ENCODE results near the gene ADGRV1.
"Not testable (repeated sequence)": the region's sequence is repeated elsewhere in the genome, so short reads cannot be mapped to it uniquely, and the experiment has no call there.

ADGRV1 gene

GRCh38 chr5:90824436-90824835 is 265.8 kb downstream of the ADGRV1 start:
- no peak for DNase-seq

- no peak for DNase-seq
Observed at GRCh38 chr5:90830058-90830457, 271.5 kb downstream of the ADGRV1 start.

- DNase-seq, result no peak
Observed at GRCh38 chr5:90833753-90834152, 275.2 kb downstream of the ADGRV1 start.

GRCh38 chr5:90834711-90835110 is 276.1 kb downstream of the ADGRV1 start:
- DNase-seq, result no peak

- peak; percentile 20 for DNase-seq
Observed at GRCh38 chr5:90843443-90843842, 284.8 kb downstream of the ADGRV1 start.

GRCh38 chr5:90844931-90845330 is 286.3 kb downstream of the ADGRV1 start:
- no peak for DNase-seq

- DNase-seq, result no peak
Observed at GRCh38 chr5:90845723-90846554, 287.3 kb downstream of the ADGRV1 start.

- not testable (repeated sequence) for DNase-seq
Observed at GRCh38 chr5:90847606-90848005, 289.0 kb downstream of the ADGRV1 start.

- DNase-seq, result no peak
Observed at GRCh38 chr5:90849939-90850338, 291.3 kb downstream of the ADGRV1 start.

- DNase-seq, result no peak
Observed at GRCh38 chr5:90852531-90852930, 293.9 kb downstream of the ADGRV1 start.

- no peak for DNase-seq
Observed at GRCh38 chr5:90853750-90854149, 295.2 kb downstream of the ADGRV1 start.

- peak; percentile 9 for DNase-seq
Observed at GRCh38 chr5:90854169-90854568, 295.6 kb downstream of the ADGRV1 start.

GRCh38 chr5:90855296-90856010 is 296.9 kb downstream of the ADGRV1 start:
- DNase-seq, result no peak

- DNase-seq, result no peak
Observed at GRCh38 chr5:90861843-90862586, 303.4 kb downstream of the ADGRV1 start.

GRCh38 chr5:90865180-90865579 is 306.6 kb downstream of the ADGRV1 start:
- DNase-seq, result no peak

GRCh38 chr5:90866333-90866732 is 307.7 kb downstream of the ADGRV1 start:
- peak; percentile 66 for DNase-seq

GRCh38 chr5:90866915-90867731 is 308.5 kb downstream of the ADGRV1 start:
- peak; percentile 39 for DNase-seq

- DNase-seq, result no peak
Observed at GRCh38 chr5:90868799-90869198, 310.2 kb downstream of the ADGRV1 start.

GRCh38 chr5:90871391-90871991 is 312.9 kb downstream of the ADGRV1 start:
- DNase-seq, result no peak

GRCh38 chr5:90873033-90873517 is 314.5 kb downstream of the ADGRV1 start:
- DNase-seq, result peak; percentile 12

- DNase-seq, result no peak
Observed at GRCh38 chr5:90874066-90874465, 315.5 kb downstream of the ADGRV1 start.

GRCh38 chr5:90875456-90875855 is 316.9 kb downstream of the ADGRV1 start:
- DNase-seq, result no peak

All from hematopoietic multipotent progenitor cell treated with erythropoietin and hydrocortisone succinate and interleukin-3 and kit ligand, for 6 days (in vitro differentiated cells).